Measurements from ENCODE around the gene CDK14. TPM values are rescaled to one million over a fixed set of nuclear protein-coding genes. Genes with fewer than 3 reads are reported as not detected.

CDK14 gene
- total and polyA plus RNA-seq, 2 of the 8 experiments (the other 6 are each of a cell fraction or from before 2014, with no cell fraction given), result 5.5 to 47.3 TPM

DNA sequence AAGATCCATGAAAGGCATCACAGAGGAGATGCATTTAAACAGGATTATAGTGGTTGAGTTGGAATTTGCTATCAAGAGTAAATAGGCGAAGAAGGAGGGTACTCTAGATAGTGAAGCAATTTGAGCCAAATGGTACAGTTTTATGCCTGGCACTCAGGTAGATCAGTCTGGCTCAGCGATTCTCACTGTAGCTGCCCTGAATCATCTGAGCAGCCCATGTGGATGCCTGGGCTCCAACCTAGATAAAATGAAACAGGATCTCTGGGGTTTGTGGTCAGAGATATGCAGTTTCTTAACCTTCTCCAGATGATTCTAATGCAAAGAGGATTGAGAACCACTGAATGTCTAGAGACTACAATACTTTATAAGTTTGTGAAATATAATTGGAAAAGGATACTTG, 386.1 kb downstream of the CDK14 start:
- H4K20me1 ChIP-seq (replicated peaks in 1 of 2; ENCODE audit: control insufficient read depth in 1 of 2, insufficient read depth in 2 of 2, low read length in 2 of 2), result no peaks in the 10 kb centered on the region
- no peak overlapping the region for H2AK5ac ChIP-seq (ENCODE audit: low read depth, low read length)
- FAIRE-seq, result no peak
- H3K56ac ChIP-seq (replicated peaks; ENCODE audit: insufficient read length, low read depth, low read length), result no peak overlapping the region
- H3K14ac ChIP-seq (ENCODE audit: insufficient read length), result no peak overlapping the region
- no peak overlapping the region for H3K18ac ChIP-seq (ENCODE audit: extremely low read depth, low read length)
- no peak overlapping the region for H4K91ac ChIP-seq (replicated peaks; ENCODE audit: insufficient read length, low read length)
- ChIA-PET POLR2A (ENCODE audit: partially characterized antibody) (no interaction called here), CTCF (ENCODE audit: partially characterized antibody) (no interaction called here)
- H3K79me1 ChIP-seq (ENCODE audit: low read depth, low read length), result no peaks in the 10 kb centered on the region
- H2BK5ac ChIP-seq (ENCODE audit: low read depth, low read length), result no peak overlapping the region
- 91% methylated on average over 2 of the region's 2 CpGs; no CpG with 5 or more reads in 1 of the 2 experiments for WGBS, 2 experiments (ENCODE audit: extremely low coverage in 1 of 2, insufficient coverage in 1 of 2, insufficient read length in 1 of 2, insufficient replicate concordance in 2 of 2, low coverage in 1 of 2, low lambda C conversion rate in 2 of 2, missing lambda C conversion rate in 1 of 2)
- no peak overlapping the region for H3K4me3 ChIP-seq (ENCODE audit: extremely low read depth in 1 of 4, insufficient read depth in 2 of 4, low read depth in 3 of 4, low read length in 4 of 4)
- no peaks in the 10 kb centered on the region for H3K4me1 ChIP-seq (replicated peaks in 1 of 4; ENCODE audit: control insufficient read depth in 3 of 4, insufficient read depth in 4 of 4, low read length in 3 of 4)
- no peaks in the 10 kb centered on the region; a peak in 2 of 8 replicates for H3K36me3 ChIP-seq (ENCODE audit: control insufficient read depth in 2 of 4, insufficient read depth in 4 of 4, low read length in 3 of 4)
- no peak overlapping the region for H3K23ac ChIP-seq (ENCODE audit: insufficient read length)
- H3K27ac ChIP-seq (ENCODE audit: low read depth, low read length), result no peak overlapping the region
- H4K8ac ChIP-seq (ENCODE audit: extremely low read depth, insufficient read depth, low read length), result no peak overlapping the region
- no peak overlapping the region for H4K5ac ChIP-seq (ENCODE audit: insufficient read length, low read depth, low read length)
- no peak overlapping the region for H3K9ac ChIP-seq (replicated peaks in 1 of 4; ENCODE audit: extremely low read depth in 1 of 4, low read depth in 3 of 4, low read length in 3 of 4)
- H3K79me2 ChIP-seq (ENCODE audit: control insufficient read depth in 1 of 2, insufficient read depth in 2 of 2, low read length in 2 of 2), result no peaks in the 10 kb centered on the region
- peaks cover 15 to 17% of the 10 kb centered on the region in 2 experiments for H3K9me3 ChIP-seq (ENCODE audit: insufficient read depth in 2 of 2, low read depth in 1 of 2, low read length in 1 of 2)
- H2AFZ ChIP-seq (ENCODE audit: low read length), result no peak overlapping the region
- H2BK15ac ChIP-seq (ENCODE audit: low read length), result no peak overlapping the region
- no peak for TF ChIP-seq YY1 (IDR thresholded peaks at IDR 0.05; ENCODE audit: low read depth, low read length)
- no peak for TF ChIP-seq RXRA (IDR thresholded peaks at IDR 0.05; ENCODE audit: insufficient read depth, low read depth, low read length)
- TF ChIP-seq CBX8 (IDR thresholded peaks at IDR 0.05; ENCODE audit: borderline replicate concordance, low read depth, low read length), result no peak
- TF ChIP-seq, protein P1, sequence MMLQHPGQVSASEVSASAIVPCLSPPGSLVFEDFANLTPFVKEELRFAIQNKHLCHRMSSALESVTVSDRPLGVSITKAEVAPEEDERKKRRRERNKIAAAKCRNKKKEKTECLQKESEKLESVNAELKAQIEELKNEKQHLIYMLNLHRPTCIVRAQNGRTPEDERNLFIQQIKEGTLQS (IDR thresholded peaks at IDR 0.05; ENCODE audit: insufficient read depth, low read depth, low read length), result no peak
- TF ChIP-seq RFX5 (IDR thresholded peaks at IDR 0.05; ENCODE audit: borderline replicate concordance, low read depth, low read length), result no peak
- no peak for TF ChIP-seq RAD21 (IDR thresholded peaks at IDR 0.05 in 1 of 2, conservative IDR thresholded peaks at IDR 0.05 in 1 of 2; ENCODE audit: low read depth in 2 of 2, low read length in 2 of 2)
- no peak for TF ChIP-seq TEAD4 (IDR thresholded peaks at IDR 0.05; ENCODE audit: low read depth, low read length)
- no peak for TF ChIP-seq PHF8 (conservative IDR thresholded peaks at IDR 0.05; ENCODE audit: low read depth, low read length)
- TF ChIP-seq TAF1 (IDR thresholded peaks at IDR 0.05; ENCODE audit: low read depth, low read length), result no peak
- no peak for TF ChIP-seq TAF7 (optimal IDR thresholded peaks at IDR 0.05; ENCODE audit: borderline replicate concordance, low read depth, low read length)
- TF ChIP-seq CHD2 (IDR thresholded peaks at IDR 0.05; ENCODE audit: low read length), result no peak
- TF ChIP-seq SP2 (IDR thresholded peaks at IDR 0.05; ENCODE audit: low read length), result no peak
- no peak for TF ChIP-seq GTF2F1 (IDR thresholded peaks at IDR 0.05; ENCODE audit: borderline replicate concordance, low read depth, low read length)
- TF ChIP-seq TCF12 (IDR thresholded peaks at IDR 0.05; ENCODE audit: low read depth, low read length), result no peak
- H3K27me3 ChIP-seq (replicated peaks in 1 of 4; ENCODE audit: control insufficient read depth in 3 of 4, extremely low read depth in 1 of 4, insufficient read depth in 3 of 4, low read length in 3 of 4), result no peaks in the 10 kb centered on the region
- H3K23me2 ChIP-seq (ENCODE audit: low read depth, low read length), result no peaks in the 10 kb centered on the region
- no peak overlapping the region for H3K4me2 ChIP-seq (ENCODE audit: insufficient read depth in 1 of 2, low read depth in 2 of 2, low read length in 2 of 2)
- no peak overlapping the region for H2BK20ac ChIP-seq (ENCODE audit: low read length)
- no peak for DNase-seq (ENCODE audit: low read depth in 1 of 2, low spot score in 2 of 2)
- H2BK120ac ChIP-seq (replicated peaks; ENCODE audit: low read depth, low read length), result no peak overlapping the region
- H2BK12ac ChIP-seq (ENCODE audit: low read depth, low read length), result no peak overlapping the region
- no peak overlapping the region for H3K4ac ChIP-seq (replicated peaks; ENCODE audit: insufficient read length, low read depth, low read length)
